NCI-H446 treated with DMSO at 0.1 percent for 48 hours (cell line): Measurements from ENCODE around the gene SCAP.
A peak's percentile ranks its signal among the peaks of the same experiment; 100 is the strongest.

Experiments used
- DNase-seq: peaks from one replicate; lab custom pipeline; 2025; lab: John Stamatoyannopoulos, UW

SCAP gene

DNA sequence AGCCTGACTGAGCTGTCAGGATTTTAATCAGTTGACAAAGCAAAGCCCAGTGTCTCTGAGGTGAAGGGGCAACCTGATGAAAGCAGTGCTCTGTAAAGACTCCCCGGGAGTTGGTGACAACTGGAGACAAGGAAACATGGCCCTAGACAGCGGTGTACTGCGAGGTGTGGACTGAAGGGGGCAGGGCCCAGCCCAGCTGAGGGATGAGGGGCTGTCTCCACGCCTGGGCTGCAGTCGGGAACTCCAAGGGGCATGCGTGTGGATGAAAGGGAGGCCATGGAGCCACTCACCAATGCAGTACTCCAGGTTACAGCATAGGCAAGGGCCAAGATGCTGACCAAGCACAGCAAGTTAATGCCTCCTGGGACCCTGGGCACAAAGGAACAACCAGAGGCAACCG, 45.1 kb downstream of the SCAP start:
- DNase-seq, result no peak

DNA sequence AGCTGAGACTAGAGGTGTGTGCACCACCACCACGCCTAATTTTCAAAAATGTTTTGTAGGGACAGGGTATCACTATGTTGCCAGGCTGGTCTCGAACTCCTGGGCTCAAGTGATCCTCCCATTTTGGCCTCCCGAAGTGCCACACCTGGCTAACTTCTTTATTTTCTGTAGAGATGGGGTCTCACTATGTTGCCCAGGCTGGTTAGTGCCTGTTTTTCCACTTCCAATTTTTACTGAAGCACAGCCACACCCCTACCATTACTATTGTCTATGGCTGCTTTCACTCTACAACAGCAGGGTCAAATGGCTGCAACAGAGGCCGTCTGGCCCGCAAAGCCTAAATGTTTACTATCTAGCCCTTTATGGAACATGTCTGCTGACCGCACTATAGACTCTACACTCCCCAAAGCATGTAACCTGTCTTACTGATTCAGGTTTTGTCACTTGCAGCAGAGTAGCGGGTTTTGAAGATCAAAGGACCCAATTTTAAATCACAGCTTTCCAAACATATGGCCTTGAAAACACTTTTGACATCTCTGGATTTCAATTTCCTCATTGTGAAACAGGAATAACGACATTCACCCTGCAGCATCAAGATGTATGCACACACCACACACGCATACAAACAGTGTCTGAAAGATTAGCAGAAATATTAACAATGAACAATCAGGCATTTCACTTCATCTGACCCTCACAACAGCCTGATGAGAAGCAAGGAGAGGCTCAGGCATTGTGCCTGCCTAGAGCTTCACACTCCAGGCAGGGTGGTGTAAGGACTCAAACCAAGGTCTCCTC, 46.1 kb downstream of the SCAP start:
- DNase-seq, result no peak

DNA sequence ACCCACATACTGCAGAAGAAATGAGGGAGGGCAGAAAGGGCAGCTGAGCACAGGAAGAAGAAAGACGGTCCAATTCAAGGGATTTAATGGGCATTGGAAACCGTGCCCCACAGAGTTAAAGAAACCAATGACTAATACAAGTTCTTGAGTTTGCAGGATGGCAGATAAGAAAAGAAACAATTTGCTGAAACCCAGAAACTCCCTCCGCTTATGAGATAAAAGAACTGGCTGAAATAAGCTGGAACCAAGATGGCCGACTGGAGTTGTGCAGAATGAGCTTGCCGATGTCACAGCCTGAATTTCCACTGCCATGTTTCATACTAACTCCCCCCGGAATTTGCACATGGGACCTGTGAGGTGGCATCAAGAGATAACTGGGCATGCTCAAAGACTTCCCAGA, 47.1 kb downstream of the SCAP start:
- no peak for DNase-seq

DNA sequence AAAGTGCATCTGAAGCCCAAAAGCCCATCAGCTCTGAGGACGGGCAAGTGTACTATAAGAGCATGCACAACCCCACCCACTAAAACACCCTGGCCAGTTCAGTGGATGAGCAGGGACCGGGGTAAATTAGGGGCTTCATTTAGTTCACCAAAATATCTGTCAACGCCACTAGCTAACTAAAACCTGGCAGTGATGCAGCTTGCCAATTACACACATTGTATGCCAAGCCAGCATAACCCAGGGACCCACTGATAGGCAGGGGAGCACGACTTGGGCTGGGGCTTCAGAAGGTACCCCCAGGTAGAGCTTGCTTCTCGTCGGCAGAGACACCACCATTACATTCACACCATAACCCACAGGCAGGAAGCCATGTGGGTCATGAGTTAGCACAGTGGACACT, 47.9 kb downstream of the SCAP start:
- no peak for DNase-seq

DNA sequence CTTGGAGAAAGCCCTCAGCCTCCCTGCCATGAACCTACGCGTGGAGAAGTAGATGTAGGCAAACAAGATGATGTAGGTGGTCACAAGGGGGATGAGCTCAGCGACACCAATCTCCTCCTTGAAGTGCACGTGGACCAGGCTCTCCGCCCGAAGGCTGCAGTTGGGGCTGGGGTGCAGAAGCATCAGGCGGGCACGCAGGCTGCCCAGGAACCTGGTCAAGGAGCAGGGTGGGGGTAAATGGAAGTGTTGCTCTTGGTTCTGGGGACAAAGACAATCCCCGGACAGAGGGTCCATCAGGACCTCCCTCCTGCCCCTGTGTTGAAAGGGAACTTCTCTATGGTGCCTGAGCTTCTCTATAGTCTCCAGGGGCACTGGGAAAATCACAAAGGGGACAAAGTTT, 49.8 kb downstream of the SCAP start:
- no peak for DNase-seq

DNA sequence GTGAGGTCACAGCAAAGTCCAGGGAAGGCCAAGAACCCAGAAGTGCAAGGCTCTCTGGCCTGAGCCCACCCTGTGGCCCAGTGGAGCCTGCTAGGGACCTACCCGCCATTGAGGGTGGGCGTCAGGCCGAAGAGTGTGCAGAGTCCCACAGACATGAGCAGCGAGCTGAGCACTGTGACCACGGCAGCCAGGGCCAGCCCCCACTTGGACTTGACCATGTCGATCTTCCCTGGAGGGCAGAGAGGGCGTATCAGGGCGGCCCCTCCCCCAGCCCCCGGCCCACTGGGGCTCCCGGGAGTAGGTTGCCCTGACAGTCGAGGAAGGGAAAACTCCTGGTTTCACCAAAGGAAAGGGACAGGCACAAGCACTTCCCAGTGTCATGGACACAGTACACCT, 50.4 kb downstream of the SCAP start:
- DNase-seq, result no peak

DNA sequence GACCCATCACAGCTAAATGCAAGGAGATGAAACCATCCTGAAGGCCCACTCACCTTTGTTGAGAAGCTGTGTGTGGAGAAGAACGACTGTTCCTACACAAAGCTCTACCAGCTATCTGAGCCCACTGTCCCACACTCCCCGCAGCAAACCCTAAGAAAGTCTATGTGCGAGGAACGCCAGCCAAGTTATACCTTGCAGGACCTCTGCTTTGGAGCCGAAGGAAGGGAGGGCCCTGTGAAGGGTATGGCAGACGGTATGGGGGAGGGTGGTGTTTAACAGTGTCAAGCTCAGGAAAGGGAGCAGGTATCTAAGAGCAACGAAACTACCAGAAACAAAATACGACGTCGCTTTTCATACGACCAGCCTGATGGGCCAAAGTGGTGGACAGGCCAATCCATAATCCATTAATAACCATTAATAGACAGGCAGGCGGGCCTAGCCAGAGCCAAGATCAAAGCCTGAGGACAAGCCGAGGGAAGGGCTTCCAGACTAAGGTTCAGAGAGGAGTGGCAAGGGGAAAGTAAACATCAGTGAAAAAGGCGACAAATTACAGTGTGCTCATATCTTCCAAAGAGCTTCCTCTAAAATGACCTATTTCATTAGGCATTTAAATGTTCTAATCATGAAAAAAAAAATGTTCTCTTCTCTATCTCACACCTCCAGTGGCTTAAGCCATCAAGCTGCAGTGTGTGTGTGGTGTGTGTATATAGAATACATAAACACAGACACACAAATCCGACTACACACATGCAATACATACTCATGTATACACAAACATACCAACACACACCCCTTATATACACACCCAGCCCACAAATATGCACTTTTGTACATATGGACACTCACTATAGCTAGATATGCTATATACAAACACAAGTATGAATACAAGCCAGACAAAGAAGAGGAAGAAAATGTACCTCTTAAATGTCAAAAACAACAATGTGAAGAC, 51.0 kb downstream of the SCAP start:
- DNase-seq, result no peak

DNA sequence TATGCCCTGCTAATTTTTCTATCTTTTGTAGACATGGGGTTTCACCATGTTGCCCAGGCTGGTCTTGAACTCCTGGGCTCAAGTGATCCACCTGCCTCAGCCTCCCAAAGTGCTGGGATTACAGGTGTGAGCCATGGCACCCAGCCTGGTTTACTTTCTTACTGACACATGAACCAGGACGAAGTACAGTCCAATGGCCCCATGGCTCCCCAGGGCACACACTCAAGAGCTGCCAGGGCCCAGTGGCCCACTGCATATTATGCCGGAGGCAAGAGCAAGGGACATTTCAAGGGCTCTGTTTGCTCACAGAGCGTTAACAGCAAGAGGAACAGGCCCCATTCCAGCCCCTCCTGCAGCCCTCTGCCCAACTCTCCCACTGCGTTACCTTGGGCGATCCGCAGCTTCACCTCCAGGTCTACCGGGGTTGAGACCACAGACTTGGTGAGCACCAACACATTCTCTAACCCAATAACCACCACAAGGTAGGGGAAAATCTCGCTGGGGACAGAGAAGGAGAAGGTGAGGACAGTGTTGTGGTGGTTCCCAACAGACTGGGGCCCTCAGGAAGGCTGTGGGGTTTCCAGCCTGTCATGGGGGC, 52.1 kb downstream of the SCAP start:
- DNase-seq, result no peak

DNA sequence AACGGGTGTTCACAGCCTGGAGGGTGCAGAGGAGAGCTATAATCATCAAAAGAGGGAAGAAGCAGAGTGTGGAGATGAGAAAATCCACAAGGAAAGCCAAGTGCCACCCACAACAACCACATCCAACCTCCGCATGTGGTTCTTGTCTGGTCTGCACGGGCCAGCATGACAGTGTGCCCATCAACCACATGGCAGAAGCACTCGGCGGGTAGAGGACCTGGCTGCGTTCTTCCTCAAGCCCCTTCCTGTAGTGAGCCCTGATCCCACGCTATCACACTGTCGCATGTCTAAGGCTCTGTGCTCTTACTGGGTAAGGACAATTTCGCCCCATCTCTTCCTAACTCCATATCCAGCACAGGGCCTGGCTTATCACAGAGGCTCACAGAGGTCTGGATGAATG, 53.0 kb downstream of the SCAP start:
- no peak for DNase-seq

DNA sequence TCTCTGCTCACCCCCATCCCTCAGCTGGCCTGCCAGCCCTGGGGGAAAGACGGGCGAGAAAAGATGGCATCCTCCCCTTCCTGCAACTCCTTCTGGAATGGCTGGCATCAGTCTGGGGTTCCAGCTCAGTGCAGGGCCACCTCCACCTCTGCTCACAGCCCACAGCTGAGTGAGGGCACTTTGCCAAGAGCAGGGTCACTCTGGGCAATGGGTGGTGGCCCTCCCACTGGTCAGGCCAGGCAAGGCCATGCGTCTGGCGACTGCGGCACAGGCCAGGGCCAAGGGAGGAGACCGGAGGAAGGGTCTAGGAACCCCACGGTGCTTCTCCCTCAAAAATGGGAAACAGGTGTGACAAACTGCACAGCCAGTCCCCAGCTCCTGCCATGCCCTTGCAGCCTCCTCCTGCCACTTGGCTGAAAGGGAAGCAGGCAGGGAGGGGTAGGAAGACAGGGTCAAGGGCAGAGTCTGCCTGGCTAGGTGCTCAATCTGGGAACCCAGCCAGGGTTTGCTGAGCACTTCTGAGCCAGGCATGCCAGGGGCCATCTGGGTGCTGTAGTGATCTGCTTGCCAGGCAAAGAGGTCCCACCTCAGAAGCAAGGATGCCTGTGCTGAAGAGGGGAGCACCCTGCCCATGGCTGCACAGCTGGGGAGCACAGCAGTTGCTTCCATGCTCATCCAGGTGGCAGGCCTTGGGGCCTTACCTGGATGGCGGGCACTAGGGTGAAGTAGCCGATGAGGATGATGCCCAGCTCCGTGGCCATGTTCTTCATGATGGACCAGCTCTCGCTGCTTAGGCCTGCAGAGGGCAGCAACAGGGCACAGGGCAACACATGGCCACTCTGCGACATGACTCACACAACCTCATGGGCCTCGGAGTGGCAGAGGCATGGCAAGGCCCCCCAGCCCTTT, 53.7 kb downstream of the SCAP start:
- no peak for DNase-seq

DNA sequence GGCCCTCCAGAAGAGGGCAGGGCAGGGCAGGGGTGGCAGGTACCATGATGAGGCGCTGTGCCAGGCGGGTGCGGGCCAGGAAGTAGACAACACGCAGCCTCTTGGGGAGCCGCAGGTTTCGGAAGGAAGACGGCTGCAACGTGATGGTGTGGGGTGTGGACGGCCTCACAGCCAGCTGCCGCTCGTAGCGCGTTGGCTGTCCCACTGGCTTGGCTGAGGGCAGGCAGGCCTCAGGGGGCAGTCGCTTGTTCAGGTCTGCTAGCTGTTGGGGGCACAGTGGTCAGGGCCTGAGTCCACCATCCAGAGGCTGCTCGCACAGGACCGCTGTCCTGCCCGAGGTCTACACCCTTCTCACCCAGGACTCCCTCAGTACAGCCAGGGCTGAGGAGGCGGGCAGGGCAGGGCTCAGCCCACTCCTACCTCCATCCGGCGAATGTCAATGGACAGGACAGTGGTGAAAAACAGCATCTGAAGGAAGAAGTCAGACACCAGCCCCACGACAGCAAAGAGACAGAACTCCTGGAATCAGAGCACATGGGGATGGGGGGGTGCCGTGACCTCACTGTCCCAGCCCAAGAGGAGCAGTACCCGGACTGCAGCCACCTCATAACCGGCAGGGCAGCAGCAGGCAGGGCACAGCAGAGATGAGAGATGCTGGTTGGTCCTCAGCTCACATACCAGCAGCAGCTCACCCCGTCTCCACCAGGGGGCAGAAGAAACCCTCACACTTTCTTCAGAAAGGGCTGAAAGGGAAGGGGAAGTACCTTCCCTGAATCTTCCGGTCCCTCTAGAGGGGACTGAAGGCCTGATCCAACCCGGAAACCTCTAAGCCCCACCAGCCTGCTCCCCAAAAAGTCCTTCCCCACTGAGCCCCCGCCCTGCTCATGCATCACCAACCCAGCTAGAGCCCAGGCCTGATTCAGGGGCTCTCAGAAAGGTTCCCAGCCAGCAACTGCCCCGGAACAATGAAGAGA, 54.9 kb downstream of the SCAP start:
- peak; percentile 21 for DNase-seq

DNA sequence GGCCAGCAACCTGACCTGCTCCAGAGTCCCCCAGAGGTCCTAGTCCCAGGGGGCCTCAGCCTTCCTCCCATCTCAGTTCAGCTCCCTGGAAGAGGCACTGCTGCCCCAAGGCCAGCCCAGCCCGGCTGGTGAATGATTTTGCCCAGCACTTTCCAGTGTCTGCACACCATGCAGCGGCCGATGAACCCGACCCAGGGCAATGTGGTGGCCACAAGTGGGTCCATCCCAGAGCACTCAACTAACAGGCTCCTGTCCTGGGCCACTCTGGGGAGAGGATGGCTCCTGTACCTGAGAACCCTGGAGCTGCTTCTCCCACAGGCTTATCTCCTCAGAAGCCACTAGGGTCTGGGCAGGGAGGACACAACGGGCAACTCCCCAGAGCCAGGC, 55.7 kb downstream of the SCAP start:
- no peak for DNase-seq

DNA sequence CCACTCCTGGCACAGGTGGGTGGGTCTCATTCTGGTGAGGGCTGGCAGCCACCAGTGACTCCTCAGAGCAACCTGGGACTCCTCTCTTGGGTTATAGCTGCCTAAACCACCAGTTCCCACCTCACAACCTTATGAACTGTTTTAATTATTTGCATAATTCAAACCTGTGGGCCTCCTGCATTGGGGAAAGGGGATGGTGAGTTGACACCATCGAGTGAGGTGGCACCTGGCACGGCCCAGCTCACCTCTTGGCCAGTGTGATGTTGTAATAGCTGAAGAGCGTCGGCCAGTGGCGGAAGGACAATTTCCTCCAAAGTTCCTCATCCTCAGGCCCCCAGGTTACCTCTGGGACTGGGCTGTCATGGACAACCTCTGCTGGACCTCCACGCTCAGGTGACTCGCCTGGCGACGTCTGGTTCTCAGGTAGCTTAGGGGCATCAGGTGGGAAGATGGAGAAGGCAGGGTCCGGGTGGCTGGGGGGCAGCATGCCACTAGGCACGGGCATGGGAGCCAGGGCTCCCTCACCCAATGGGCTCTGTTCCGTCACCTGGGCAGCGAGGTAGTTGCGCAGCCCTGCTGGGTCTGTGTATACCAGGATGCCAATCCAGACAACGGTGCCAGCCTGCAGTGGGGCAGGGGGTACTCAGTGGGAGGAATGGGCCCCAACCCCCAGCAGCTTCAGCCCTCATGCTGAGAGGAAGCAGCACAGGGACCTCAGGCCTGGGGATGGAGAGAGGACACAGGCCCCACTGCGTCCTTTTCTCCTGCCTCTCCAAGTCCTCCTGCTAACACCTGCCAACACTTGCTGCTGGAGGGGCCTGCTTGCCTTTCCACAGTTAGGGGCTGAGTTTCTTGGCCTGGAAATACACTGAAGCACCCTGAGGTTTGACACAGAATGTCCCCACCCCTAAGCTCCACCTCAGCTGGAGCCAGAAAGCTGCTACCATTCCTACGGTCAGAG, 56.4 kb downstream of the SCAP start:
- no peak for DNase-seq

DNA sequence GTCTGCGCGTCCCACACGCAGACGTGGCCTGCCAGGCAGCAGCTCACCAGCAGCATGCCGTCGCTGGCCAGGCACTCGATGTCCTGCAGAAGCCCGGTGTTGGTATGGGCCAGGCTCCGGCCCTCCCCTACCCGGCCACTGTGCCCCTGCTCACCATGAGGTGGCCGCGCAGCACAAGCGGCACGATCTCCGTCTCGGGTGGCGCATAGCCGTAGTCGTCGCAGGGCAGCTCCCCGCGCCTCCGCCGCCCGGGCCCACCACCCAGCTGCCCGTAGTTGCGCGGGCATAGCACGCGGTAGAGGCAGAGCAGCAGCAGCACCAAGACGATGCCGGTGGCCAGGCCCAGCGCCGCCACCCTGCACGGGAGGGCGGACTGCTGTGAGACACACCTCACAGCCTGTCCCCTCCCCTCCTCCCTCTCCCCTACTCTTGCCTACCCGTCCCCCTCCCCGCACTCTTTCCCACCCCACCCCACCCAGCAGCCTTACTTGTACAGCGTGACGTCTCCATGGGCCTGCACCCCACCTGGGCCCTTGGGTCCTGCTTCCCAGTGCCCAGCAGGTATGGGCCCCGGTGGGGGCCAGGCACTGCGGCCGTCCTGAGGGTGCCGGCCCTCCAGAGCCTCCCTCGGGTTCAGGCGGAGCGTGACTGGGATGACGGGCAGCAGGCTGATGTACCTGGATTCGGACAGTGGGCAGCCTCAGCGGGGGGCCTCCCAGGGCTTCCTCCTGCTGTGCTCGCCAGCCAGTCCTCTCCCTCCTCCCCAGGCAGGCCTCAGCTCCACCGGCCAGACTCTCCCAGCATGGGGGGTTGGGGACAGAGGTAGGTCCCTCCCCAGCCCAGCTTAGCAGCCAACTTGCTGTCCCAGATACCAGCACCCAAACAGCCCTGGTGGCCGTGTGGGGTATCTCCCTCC, 57.3 kb downstream of the SCAP start:
- DNase-seq, result no peak

DNA sequence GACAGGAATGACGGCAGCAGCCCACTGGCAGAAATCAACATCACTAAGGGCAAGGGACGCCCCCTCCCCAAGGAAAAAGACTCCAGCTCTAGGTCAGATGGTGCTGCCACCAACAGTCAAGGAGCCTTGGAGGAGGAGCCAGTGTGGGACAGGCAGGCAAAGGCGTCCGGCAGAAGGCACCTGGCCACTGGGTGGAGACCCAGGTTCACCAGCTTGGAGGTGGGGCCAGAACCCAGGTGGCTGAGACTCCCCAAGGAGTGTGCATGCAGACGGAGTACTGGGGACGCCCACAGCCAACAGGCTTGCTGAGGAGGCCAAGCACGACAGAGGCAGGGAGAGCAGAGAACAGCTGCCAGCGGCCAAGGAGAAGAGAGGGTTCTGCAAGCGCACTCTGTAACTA, 59.7 kb downstream of the SCAP start:
- no peak for DNase-seq

DNA sequence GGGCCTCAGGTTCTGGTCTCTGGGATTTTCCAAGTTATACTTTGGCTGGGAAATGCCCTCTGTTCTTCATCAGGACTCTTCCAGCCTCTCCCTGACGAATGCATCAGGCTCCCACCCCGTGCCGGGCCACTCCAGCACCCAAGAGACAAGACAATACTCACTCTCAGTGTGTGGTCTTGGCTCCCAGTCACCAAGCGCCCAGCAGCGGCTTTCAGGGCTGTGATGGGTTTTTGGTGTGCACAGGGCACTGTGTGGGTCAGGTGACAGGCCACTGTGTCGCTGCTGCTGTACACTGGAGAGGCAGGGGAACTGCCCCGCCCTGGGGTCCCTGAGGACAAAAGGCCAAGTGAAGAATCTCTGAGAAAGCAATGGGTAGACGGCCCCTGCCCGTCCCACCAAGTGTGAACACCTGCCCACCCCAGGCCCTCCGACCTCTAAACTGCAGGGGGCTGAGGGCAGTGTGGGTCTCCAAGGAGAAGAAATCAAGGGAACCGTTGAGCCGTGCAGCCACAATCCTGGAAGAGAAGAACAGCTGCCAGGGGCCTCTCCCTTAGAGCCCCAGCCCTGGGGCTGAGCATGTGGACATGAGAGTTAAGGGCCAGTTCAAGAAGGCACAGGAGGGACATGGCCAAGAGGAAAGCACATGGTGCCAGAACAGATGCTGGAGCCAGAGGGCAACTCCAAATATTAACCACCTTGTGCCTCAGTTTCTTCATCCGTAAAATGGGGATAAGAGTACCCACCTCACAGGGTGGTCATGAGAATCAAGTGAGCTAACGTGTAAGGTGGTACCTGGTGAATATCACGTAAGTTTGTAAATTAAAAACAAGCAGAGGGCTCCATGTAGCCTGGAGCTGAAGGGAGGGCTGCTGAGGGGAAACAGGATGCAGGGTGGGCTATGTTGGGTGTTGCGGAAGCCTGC, 60.8 kb downstream of the SCAP start:
- DNase-seq, result no peak

DNA sequence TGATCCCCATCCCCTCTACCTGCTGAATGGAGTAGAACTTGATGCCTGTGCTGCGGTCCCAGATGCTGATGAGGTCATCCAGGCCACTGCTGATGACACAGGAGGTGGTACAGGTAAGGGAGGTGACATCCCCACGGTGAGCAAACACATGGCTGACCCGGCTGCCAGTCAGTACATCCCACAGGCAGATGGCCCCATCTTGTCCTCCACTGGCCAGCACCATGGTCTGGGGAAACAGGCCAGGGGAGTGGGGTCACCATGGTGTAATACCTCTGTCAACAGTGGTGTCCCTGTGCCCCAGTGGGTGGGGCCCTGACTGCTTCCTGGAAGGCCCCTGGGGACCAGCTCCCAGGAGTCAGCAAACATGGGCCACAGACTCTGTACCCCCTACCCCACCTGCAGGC, 61.6 kb downstream of the SCAP start:
- no peak for DNase-seq
